ENCODE results near the gene CDKN2AIP.

DNA sequence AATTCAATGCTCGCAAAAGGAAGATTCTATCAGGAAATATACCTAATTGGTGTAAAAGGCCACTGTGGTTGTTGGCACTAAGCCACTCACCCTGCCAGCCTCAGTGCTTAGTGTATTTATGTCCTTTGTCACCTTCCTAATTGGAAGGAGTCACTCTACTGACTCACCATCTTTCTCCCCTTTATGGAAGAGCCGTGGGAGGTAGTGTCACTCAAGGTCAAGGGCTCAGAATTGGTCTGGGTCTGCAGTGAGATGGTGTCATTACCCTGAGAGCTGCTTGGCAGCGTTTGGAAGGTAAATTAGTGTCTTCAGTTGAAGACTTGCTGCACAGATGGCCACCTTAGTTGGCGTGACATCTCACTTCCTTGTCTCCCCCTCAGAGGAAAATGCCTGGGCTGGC is 41.7 kb upstream of the CDKN2AIP start:
- TF ChIP-seq, protein P1, sequence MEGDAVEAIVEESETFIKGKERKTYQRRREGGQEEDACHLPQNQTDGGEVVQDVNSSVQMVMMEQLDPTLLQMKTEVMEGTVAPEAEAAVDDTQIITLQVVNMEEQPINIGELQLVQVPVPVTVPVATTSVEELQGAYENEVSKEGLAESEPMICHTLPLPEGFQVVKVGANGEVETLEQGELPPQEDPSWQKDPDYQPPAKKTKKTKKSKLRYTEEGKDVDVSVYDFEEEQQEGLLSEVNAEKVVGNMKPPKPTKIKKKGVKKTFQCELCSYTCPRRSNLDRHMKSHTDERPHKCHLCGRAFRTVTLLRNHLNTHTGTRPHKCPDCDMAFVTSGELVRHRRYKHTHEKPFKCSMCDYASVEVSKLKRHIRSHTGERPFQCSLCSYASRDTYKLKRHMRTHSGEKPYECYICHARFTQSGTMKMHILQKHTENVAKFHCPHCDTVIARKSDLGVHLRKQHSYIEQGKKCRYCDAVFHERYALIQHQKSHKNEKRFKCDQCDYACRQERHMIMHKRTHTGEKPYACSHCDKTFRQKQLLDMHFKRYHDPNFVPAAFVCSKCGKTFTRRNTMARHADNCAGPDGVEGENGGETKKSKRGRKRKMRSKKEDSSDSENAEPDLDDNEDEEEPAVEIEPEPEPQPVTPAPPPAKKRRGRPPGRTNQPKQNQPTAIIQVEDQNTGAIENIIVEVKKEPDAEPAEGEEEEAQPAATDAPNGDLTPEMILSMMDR (conservative IDR thresholded peaks at IDR 0.05; ENCODE audit: low read depth, low read length): no peak
- no peak for TF ChIP-seq EZH2 (IDR thresholded peaks at IDR 0.05; ENCODE audit: borderline replicate concordance, low read depth, low read length, poor library complexity, severe bottlenecking)
